Measurements from ENCODE around the gene MTARC2.

MTARC2 gene

GRCh38 chr1:220770245-220770913 lies 22.3 kb downstream of the MTARC2 start:
- no peak for DNase-seq

GRCh38 chr1:220772846-220773245 lies 24.7 kb downstream of the MTARC2 start:
- no peak for DNase-seq

- DNase-seq: peak; percentile 33
Observed at GRCh38 chr1:220775240-220775853, 27.2 kb downstream of the MTARC2 start.

GRCh38 chr1:220776254-220776653 lies 28.1 kb downstream of the MTARC2 start:
- DNase-seq: no peak

GRCh38 chr1:220776720-220777326 lies 28.7 kb downstream of the MTARC2 start:
- DNase-seq: peak; percentile 70

DNA sequence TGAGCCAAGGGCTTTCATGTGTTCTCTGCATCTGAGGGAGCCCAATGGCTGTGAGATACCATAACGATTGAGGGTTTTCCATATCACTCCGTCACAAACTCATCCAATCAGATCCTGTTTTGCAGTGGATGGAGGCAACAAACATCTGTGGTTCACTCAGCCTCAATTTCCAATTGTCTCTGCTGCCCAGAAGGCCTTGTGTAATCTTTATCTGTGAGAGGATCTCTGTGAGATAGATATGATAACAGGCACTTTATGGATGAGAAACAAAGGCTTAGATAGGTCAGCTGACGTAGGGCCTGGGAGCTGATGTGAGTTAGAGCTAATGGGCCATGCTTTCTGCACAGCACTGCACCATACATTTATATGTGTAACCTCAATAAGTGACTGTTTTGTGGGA lies 35.3 kb downstream of the MTARC2 start:
- DNase-seq: no peak

GRCh38 chr1:220784751-220785150 lies 36.6 kb downstream of the MTARC2 start:
- DNase-seq: no peak

- no peak for DNase-seq
Observed at GRCh38 chr1:220785166-220786056, 37.3 kb downstream of the MTARC2 start.

DNA sequence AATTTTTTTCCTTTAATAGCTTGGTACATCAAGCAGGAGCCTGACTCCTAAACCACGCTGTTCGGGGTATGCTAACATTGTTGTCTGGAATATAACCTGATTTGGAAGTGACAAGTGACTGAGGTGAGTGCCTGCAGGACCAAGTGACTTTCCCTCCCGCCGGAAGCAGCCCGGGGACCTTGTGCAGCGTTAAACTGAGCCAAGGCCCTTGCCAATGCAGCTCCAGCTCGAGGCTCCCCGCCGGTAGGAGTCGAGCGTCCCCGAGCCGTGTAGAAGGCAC lies 37.9 kb downstream of the MTARC2 start:
- DNase-seq: no peak

- DNase-seq: no peak
Observed at GRCh38 chr1:220786337-220787068, 38.4 kb downstream of the MTARC2 start, which contains the start of gene MTARC1. MTARC1 (plus strand) TSS chr1:220786913; CDS start chr1:220786945, 32 bp downstream.

GRCh38 chr1:220787069-220787619 lies 39.0 kb downstream of the MTARC2 start:
- no peak for DNase-seq

DNA sequence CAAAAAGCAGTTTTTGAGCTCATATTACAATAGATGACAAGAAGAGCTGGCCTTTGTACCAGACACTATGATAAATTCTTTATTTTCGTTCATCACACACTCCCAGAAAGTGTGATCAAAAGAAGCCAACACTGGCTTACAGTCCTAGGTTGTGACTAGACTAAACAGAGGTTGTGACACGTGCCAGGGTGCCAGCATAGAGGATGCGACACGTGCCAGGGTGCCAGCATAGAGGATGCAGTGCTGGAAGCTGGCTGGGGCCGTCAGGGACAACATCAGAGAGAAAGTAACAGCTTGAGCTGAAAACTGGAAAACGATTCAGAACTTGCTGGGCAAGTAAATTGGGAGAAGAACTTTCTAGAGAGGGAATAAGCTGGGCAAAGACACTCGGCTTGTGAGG lies 40.8 kb downstream of the MTARC2 start:
- no peak for DNase-seq

- DNase-seq: no peak
Observed at GRCh38 chr1:220789532-220790147, 41.5 kb downstream of the MTARC2 start.

DNA sequence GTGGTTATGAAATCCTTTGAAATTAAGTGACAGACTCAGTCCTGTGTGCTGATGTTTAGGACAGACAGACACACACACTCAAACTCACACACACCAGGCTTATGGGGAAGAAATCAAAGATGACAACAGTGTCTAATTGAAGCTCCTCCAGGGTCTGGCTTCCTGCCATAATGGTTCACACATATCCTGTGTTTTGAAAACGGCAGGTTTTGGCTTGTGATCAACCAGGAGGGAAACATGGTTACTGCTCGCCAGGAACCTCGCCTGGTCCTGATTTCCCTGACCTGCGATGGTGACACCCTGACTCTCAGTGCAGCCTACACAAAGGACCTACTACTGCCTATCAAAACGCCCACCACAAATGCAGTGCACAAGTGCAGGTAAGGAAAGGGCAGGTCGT lies 43.2 kb downstream of the MTARC2 start:
- DNase-seq: no peak

GRCh38 chr1:220791956-220792355 lies 43.8 kb downstream of the MTARC2 start:
- DNase-seq: no peak

DNA sequence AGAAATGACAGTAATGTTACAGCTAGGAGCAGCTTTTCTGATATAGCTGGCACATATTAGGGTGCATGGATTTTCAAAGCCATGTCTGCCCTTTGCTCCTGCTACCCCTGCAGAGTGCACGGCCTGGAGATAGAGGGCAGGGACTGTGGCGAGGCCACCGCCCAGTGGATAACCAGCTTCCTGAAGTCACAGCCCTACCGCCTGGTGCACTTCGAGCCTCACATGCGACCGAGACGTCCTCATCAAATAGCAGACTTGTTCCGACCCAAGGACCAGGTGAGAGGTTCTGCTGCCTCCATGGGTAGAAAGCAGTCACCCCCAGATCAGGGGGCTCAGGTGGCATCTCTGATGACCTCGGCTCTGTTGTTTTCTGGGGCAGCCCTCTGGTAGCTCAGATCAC lies 48.4 kb downstream of the MTARC2 start:
- DNase-seq: no peak

DNA sequence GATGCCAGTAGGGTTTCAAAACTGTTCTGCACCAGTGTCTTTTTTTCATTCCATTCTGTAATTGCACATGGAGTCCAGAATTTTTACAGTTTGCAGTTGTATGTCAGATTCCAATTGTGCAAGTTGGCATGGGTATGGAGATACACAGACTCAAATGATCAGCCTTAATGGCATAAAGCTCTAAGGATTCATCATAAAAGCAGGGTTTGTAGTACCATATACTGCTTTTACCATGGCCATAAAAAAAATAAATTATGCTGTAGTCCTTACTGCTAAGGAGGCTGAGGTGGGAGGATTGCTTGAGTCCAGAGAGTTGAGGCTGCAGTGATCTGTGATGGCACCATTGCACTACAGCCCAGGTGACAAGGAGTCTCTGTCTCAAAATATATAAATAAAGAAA lies 48.9 kb downstream of the MTARC2 start:
- DNase-seq: no peak

GRCh38 chr1:220797553-220797952 lies 49.4 kb downstream of the MTARC2 start:
- no peak for DNase-seq

DNA sequence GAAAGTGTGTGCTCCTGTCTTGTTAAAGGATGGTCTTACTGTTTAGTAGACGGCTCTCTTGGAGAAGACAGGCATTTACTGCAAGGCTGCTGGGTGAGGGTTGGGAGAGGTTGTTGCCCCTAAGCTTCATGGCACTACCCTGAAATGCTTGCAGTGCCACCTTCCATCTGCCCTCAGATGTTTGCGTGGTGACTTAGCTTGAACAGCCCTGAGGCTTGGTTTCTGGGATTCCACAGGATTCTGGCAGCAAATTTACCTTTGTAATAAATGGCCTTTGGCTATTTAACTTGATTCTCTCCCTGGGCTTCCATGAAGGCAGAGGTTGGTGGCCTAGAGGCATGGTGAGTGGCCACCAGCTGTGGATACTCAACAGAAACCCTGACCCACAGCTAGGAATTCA lies 50.2 kb downstream of the MTARC2 start:
- DNase-seq: no peak

GRCh38 chr1:220800262-220800661 lies 52.1 kb downstream of the MTARC2 start:
- no peak for DNase-seq

DNA sequence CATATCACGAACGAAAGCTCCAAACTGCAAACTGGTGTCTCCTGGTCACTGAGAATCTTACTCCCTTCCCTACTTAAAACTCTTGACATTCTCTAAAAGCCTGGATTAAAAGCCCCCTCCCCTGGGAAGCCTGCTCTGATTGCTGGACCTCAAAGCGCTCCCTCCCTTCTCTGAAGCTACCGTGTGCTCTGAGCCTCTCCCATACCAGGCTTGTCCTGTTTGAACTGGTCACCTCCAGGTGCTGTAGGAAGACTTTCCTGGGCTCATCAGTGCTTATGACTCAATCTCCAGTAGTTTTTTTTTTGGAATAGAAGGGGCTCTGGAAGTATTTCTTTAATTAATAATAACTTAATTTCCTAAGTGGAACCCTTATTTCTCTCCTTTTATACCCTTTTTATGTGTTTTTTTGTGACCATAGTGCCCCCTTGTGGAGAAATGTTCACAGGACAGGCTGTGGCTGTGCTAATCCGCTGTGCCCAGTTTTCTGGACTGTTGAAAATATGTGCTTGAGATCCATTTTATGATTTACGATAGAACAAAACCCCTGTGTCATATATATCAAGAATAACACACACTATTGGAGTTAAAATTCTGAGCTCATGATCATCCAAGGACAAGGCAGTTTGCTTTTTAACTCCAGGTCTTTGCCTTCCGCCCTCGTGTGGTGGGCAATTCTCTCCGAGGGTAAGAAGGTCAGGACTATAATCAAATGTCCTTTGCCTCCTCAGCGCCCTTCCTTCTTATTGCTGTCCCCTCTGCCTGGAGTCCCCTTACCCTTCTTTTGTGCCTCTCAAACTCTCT lies 55.5 kb downstream of the MTARC2 start:
- peak; percentile 42 for DNase-seq

All from activated CD4-positive, alpha-beta T cell treated with anti-CD3 and anti-CD28 coated beads, Interleukin-10, Interleukin-2, amounts not matched to agents 100 ng/mL and 50 ng/mL, durations not matched to agents 16 hours and 8 hours (primary cell).